Astrocyte (in vitro differentiated cells and primary cell): Measurements from ENCODE around the gene WDR45B. TPM values are rescaled to one million over a fixed set of nuclear protein-coding genes. Genes with fewer than 3 reads are reported as not detected.

ENCODE experiments used
- DNase-seq: peaks from one replicate; pipeline ENCODE4 v3.0.0-alpha.2; 2010; ENCODE audit warnings: low read depth
- FAIRE-seq: peaks from 2 replicates; lab custom pipeline; 2011; peaks lifted over from hg19 to GRCh38; lab: Jason Lieb, UNC
- H2AFZ ChIP-seq: 2 replicates; pipeline ENCODE4 v1.6.0; 2012; ENCODE audit warnings: low read depth, low read length, inconsistent platforms
- H3K27ac ChIP-seq: 2 replicates; pipeline ENCODE4 v1.5.1; 2011; ENCODE audit warnings: low read depth, low read length, inconsistent platforms
- H3K27me3 ChIP-seq: 2 replicates; pipeline ENCODE4 v1.6.0; 2011; ENCODE audit warnings: low read length, inconsistent platforms; ENCODE audit not compliant: insufficient read depth
- H3K36me3 ChIP-seq: 2 replicates; pipeline ENCODE4 v1.5.1; 2011; ENCODE audit warnings: low read length, inconsistent platforms; ENCODE audit not compliant: insufficient read depth
- H3K4me1 ChIP-seq: 2 replicates; pipeline ENCODE4 v1.5.1; 2011; ENCODE audit warnings: low read length, inconsistent platforms; ENCODE audit not compliant: insufficient read depth
- H3K4me2 ChIP-seq: 2 replicates; pipeline ENCODE4 v1.6.0; 2012; ENCODE audit warnings: low read length, inconsistent platforms
- H3K4me3 ChIP-seq: 2 replicates; pipeline ENCODE4 v1.5.1; 2011; ENCODE audit warnings: low read depth, mild to moderate bottlenecking, low read length, inconsistent platforms; ENCODE audit not compliant: insufficient read depth
- H3K79me2 ChIP-seq: 2 replicates; pipeline ENCODE4 v1.6.0; 2012; ENCODE audit warnings: mild to moderate bottlenecking, low read length, inconsistent platforms; ENCODE audit not compliant: insufficient read depth
- H3K9ac ChIP-seq: 2 replicates; pipeline ENCODE4 v1.6.0; 2012; ENCODE audit warnings: mild to moderate bottlenecking, low read length, inconsistent platforms
- H3K9me3 ChIP-seq: 2 replicates; pipeline ENCODE4 v1.5.1; 2012; ENCODE audit warnings: low read depth, mild to moderate bottlenecking, low read length, inconsistent platforms; ENCODE audit not compliant: insufficient read depth
- H4K20me1 ChIP-seq: 2 replicates; pipeline ENCODE4 v1.6.0; 2012; ENCODE audit warnings: low read length, inconsistent platforms; ENCODE audit not compliant: insufficient read depth
- H3K27ac Mint-ChIP-seq: one replicate; pipeline ENCODE4 v1.8.0; 2021; ENCODE audit warnings: mild to moderate bottlenecking, mixed read lengths; ENCODE audit not compliant: unreplicated experiment
- H3K27me3 Mint-ChIP-seq: one replicate; pipeline ENCODE4 v1.8.0; 2021; ENCODE audit warnings: low read depth, mixed read lengths; ENCODE audit not compliant: unreplicated experiment
- H3K36me3 Mint-ChIP-seq: one replicate; pipeline ENCODE4 v1.8.0; 2021; ENCODE audit warnings: low read depth, mixed read lengths; ENCODE audit not compliant: unreplicated experiment
- H3K4me1 Mint-ChIP-seq: one replicate; pipeline ENCODE4 v1.8.0; 2021; ENCODE audit warnings: low read depth, mixed read lengths; ENCODE audit not compliant: unreplicated experiment
- H3K4me3 Mint-ChIP-seq: one replicate; pipeline ENCODE4 v1.8.0; 2021; ENCODE audit warnings: mild to moderate bottlenecking, moderate library complexity, mixed read lengths; ENCODE audit not compliant: unreplicated experiment
- H3K9me3 Mint-ChIP-seq: one replicate; pipeline ENCODE4 v1.8.0; 2021; ENCODE audit warnings: mild to moderate bottlenecking, mixed read lengths; ENCODE audit not compliant: unreplicated experiment
- EZH2 ChIP-seq: IDR thresholded peaks from 2 replicates; pipeline ENCODE4 v1.6.1; 2012; ENCODE audit warnings: mild to moderate bottlenecking, low read length, inconsistent platforms; ENCODE audit not compliant: insufficient read depth
- total RNA-seq: library from RNA; stranded (reverse); gene quantifications from 2 replicates; pipeline ENCODE4 v1.2.1, GENCODE V29; 2021
- TF ChIP-seq, protein P1 (sequence below): IDR thresholded peaks from 2 replicates; pipeline ENCODE4 v1.5.1; 2011; ENCODE audit warnings: low read depth, mild to moderate bottlenecking, inconsistent platforms, low read length, moderate library complexity; ENCODE audit not compliant: insufficient read depth

WDR45B gene
- total RNA-seq, 1 donor from 2014 or later, result 75.4 TPM

DNA sequence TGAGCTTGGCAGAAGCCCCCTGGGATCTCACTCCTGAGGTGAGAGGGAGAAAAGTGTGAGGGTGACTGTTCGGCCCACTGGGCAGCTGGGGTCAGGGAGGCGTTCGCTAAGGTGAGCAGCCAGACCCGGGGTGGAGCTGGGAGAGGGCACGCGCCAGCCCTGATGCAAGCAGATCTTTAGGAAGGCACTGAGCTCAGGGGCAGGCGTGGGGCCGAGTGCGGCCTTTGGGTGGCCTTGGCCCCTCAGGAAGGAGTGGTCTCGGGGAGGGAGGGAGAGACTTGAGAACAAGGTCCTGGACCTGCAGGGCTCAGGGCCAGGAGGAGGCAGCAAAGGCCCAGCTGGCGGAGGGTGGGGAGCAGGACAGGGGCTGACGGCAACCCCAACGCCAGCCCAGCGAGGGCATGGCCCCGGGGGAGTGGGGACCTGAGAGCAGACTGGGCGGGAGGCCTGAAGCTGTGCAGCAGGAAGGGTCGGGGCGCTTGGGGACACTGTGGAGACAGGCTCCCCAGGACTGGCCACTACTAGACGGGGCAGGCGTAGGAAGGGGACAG is 14.5 kb upstream of the WDR45B start:
- H4K20me1 ChIP-seq, result peaks cover 3% of the 10 kb centered on the region
- H3K9ac ChIP-seq, result no peak overlapping the region
- no peak for FAIRE-seq
- H3K4me2 ChIP-seq, result no peak overlapping the region
- H3K79me2 ChIP-seq, result no peaks in the 10 kb centered on the region
- no peak overlapping the region for H3K27ac ChIP-seq
- Mint-ChIP-seq H3K36me3 (peaks cover 25% of the 10 kb centered on the region), H3K4me1 (peaks cover 6% of the 10 kb centered on the region), H3K4me3 (no peak overlapping the region), H3K27me3 (peaks cover 4% of the 10 kb centered on the region), H3K27ac (no peak overlapping the region), H3K9me3 (no peaks in the 10 kb centered on the region)
- TF ChIP-seq, protein P1, sequence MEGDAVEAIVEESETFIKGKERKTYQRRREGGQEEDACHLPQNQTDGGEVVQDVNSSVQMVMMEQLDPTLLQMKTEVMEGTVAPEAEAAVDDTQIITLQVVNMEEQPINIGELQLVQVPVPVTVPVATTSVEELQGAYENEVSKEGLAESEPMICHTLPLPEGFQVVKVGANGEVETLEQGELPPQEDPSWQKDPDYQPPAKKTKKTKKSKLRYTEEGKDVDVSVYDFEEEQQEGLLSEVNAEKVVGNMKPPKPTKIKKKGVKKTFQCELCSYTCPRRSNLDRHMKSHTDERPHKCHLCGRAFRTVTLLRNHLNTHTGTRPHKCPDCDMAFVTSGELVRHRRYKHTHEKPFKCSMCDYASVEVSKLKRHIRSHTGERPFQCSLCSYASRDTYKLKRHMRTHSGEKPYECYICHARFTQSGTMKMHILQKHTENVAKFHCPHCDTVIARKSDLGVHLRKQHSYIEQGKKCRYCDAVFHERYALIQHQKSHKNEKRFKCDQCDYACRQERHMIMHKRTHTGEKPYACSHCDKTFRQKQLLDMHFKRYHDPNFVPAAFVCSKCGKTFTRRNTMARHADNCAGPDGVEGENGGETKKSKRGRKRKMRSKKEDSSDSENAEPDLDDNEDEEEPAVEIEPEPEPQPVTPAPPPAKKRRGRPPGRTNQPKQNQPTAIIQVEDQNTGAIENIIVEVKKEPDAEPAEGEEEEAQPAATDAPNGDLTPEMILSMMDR, result no peak
- no peak for TF ChIP-seq EZH2
- H3K36me3 ChIP-seq, result no peaks in the 10 kb centered on the region
- H3K9me3 ChIP-seq, result no peaks in the 10 kb centered on the region
- no peaks in the 10 kb centered on the region for H3K4me1 ChIP-seq
- DNase-seq, result no peak
- H3K4me3 ChIP-seq, result no peak overlapping the region
- no peaks in the 10 kb centered on the region for H3K27me3 ChIP-seq
- no peak overlapping the region for H2AFZ ChIP-seq

DNA sequence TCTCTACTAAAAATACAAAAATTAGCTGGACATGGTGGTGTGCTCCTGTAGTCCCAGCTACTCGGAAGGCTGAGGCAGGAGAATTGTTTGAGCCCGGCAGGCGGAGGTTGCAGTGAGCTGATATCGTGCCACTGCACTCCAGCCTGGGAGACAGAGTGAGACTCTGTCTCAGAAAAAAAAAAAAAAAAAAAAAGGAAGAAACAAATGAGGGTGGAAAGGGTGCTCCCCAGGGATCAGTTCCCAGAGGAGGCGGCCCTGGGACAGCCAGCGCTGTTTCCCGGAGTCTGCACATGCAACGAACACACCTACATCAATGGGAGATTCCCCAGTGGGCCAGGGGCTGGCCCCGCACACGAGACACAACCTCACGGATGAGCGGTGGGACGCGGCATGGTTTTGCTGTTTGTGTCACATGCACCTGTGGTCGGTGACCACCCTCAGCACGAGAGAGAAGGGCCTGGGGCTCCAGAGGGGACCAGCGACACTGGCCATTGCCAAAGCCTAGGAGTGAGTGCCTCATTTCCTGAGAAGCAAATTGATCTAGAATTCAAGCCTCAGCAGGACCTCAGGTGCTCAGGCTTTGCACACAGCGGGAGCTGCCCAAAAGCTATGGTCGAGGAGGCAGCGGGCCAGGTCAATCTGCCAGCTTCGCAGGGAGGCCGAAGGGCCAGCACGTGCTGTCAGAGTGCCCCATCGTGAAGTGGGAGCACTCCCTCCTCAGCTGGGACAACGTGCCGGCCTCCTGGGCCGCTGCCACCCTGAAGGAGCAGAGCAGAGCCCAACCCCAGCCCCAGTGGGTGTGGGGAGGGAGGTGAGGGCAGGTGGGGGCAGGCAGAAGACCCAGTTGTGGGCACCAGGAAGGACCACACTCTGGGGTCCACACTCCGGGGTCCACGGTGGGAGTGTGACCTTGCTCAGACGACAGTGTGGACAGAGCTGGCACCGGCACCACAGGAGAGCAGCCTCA is 13.8 kb upstream of the WDR45B start:
- Histone ChIP-seq H3K27me3 (no peaks in the 10 kb centered on the region), H3K9me3 (no peaks in the 10 kb centered on the region), H4K20me1 (peaks cover 3% of the 10 kb centered on the region), H2AFZ (no peak overlapping the region), H3K79me2 (no peaks in the 10 kb centered on the region), H3K4me2 (no peak overlapping the region), H3K27ac (no peak overlapping the region), H3K4me3 (no peak overlapping the region), H3K9ac (no peak overlapping the region), H3K36me3 (no peaks in the 10 kb centered on the region), H3K4me1 (no peaks in the 10 kb centered on the region)
- FAIRE-seq (no peak), DNase-seq (no peak)
- Mint-ChIP-seq H3K9me3 (no peaks in the 10 kb centered on the region), H3K36me3 (peaks cover 22% of the 10 kb centered on the region), H3K27me3 (no peaks in the 10 kb centered on the region), H3K27ac (no peak overlapping the region), H3K4me1 (peaks cover 6% of the 10 kb centered on the region), H3K4me3 (no peak overlapping the region)
- no peak for TF ChIP-seq EZH2
- TF ChIP-seq, protein P1, result no peak
